Lower leg skin (tissue), 3 donors: ENCODE measurements around the gene PHF13.

ENCODE experiments used
- CTCF ChIP-seq, 3 donors: fragments of 450-650 bp; IDR thresholded peaks; one replicate each; pipeline ENCODE4 v1.5.1; 2016; ENCODE audit warnings: antibody characterized with exemption in 3 of 3, mild to moderate bottlenecking in 3 of 3, moderate library complexity in 2 of 3
- POLR2A ChIP-seq, 2 donors: fragments of 450-650 bp; IDR thresholded peaks; one replicate each; pipeline ENCODE4 v1.6.1; 2016 to 2017; ENCODE audit warnings: antibody characterized with exemption in 2 of 2, mild to moderate bottlenecking in 1 of 2, moderate library complexity in 1 of 2

- no peak for TF ChIP-seq CTCF (IDR thresholded peaks at IDR 0.05)
- no peak for TF ChIP-seq POLR2A (IDR thresholded peaks at IDR 0.05)
Measured at GRCh38 chr1:6577831-6578525, 35.6 kb upstream of the PHF13 start.
